GM18870 (cell line): ENCODE data around the gene CCDC88C.
"Not testable (repeated sequence)": the region's sequence is repeated elsewhere in the genome, so short reads cannot be mapped to it uniquely, and the experiment has no call there.

ENCODE experiments used
- ATAC-seq: cut with Tn5 transposase; IDR thresholded peaks from one replicate; pipeline ENCODE4 v1.9.1; 2021; ENCODE audit warnings: moderate library complexity; ENCODE audit not compliant: unreplicated experiment

CCDC88C gene

GRCh38 chr14:91273885-91274273 lies 143.7 kb downstream of the CCDC88C start:
- no peak for ATAC-seq

GRCh38 chr14:91273273-91273884 lies 144.2 kb downstream of the CCDC88C start:
- no peak for ATAC-seq

GRCh38 chr14:91272341-91273272 lies 145.0 kb downstream of the CCDC88C start:
- no peak for ATAC-seq

- no peak for ATAC-seq
Observed at GRCh38 chr14:91271639-91272038, 146.0 kb downstream of the CCDC88C start.

GRCh38 chr14:91270619-91271018 lies 147.0 kb downstream of the CCDC88C start:
- ATAC-seq, result no peak

- no peak for ATAC-seq
Observed at GRCh38 chr14:91270188-91270587, 147.4 kb downstream of the CCDC88C start.

GRCh38 chr14:91269076-91269991 lies 148.3 kb downstream of the CCDC88C start:
- ATAC-seq, result no peak

GRCh38 chr14:91267965-91268437 lies 149.6 kb downstream of the CCDC88C start:
- ATAC-seq, result no peak

GRCh38 chr14:91266276-91266675 lies 151.3 kb downstream of the CCDC88C start:
- ATAC-seq, result not testable (repeated sequence)

- no peak for ATAC-seq
Observed at GRCh38 chr14:91265404-91265803, 152.2 kb downstream of the CCDC88C start.

- ATAC-seq, result no peak
Observed at GRCh38 chr14:91264151-91265150, 153.2 kb downstream of the CCDC88C start.

GRCh38 chr14:91263329-91263728 lies 154.3 kb downstream of the CCDC88C start:
- ATAC-seq, result no peak

- ATAC-seq, result no peak
Observed at GRCh38 chr14:91261986-91262549, 155.6 kb downstream of the CCDC88C start.

GRCh38 chr14:91261115-91261514 lies 156.5 kb downstream of the CCDC88C start:
- ATAC-seq, result no peak

- ATAC-seq, result no peak
Observed at GRCh38 chr14:91258876-91259275, 158.7 kb downstream of the CCDC88C start.

GRCh38 chr14:91258011-91258618 lies 159.5 kb downstream of the CCDC88C start:
- ATAC-seq, result no peak

- no peak for ATAC-seq
Observed at GRCh38 chr14:91257328-91258010, 160.2 kb downstream of the CCDC88C start.

GRCh38 chr14:91256661-91257060 lies 161.0 kb downstream of the CCDC88C start:
- ATAC-seq, result no peak
